ENCODE results near the gene RDH13.
"Not testable (repeated sequence)": the region's sequence is repeated elsewhere in the genome, so short reads cannot be mapped to it uniquely, and the experiment has no call there.

RDH13 gene

GRCh38 chr19:55015126-55015525 lies 47.8 kb downstream of the RDH13 start:
- DNase-seq (ENCODE audit: low spot score), result no peak

GRCh38 chr19:55014714-55015113 lies 48.2 kb downstream of the RDH13 start:
- DNase-seq (ENCODE audit: low spot score), result no peak

- DNase-seq (ENCODE audit: low spot score), result no peak
Measured at GRCh38 chr19:55013596-55013995, 49.4 kb downstream of the RDH13 start.

- no peak for DNase-seq (ENCODE audit: low spot score)
Measured at GRCh38 chr19:55012306-55012705, 50.6 kb downstream of the RDH13 start.

- DNase-seq (ENCODE audit: low spot score), result not testable (repeated sequence)
Measured at GRCh38 chr19:55010561-55010960, 52.4 kb downstream of the RDH13 start.

GRCh38 chr19:55008781-55009180 lies 54.2 kb downstream of the RDH13 start:
- not testable (repeated sequence) for DNase-seq (ENCODE audit: low spot score)

GRCh38 chr19:55008189-55008588 lies 54.8 kb downstream of the RDH13 start:
- not testable (repeated sequence) for DNase-seq (ENCODE audit: low spot score)

- DNase-seq (ENCODE audit: low spot score), result not testable (repeated sequence)
Measured at GRCh38 chr19:55007537-55007936, 55.4 kb downstream of the RDH13 start.

- DNase-seq (ENCODE audit: low spot score), result not testable (repeated sequence)
Measured at GRCh38 chr19:55006795-55007194, 56.2 kb downstream of the RDH13 start.

GRCh38 chr19:55005684-55006488 lies 57.1 kb downstream of the RDH13 start:
- peak; percentile 32 for DNase-seq (ENCODE audit: low spot score)

- no peak for DNase-seq (ENCODE audit: low spot score)
Measured at GRCh38 chr19:55000761-55001160, 62.2 kb downstream of the RDH13 start.

GRCh38 chr19:54998751-54999239 lies 64.2 kb downstream of the RDH13 start:
- not testable (repeated sequence) for DNase-seq (ENCODE audit: low spot score)

GRCh38 chr19:54995561-54995960 lies 67.4 kb downstream of the RDH13 start:
- DNase-seq (ENCODE audit: low spot score), result no peak

All from SK-N-DZ (cell line).